ENCODE results near the gene AGAP2.

GRCh38 chr12:57713209-57713608, 25.3 kb downstream of the AGAP2 start:
- TF ChIP-seq POLR2AphosphoS5 (IDR thresholded peaks at IDR 0.05; ENCODE audit: borderline replicate concordance, low read depth, low read length) (no peak), EZH2 (IDR thresholded peaks at IDR 0.05) (no peak), FOXP2 (optimal IDR thresholded peaks at IDR 0.05; ENCODE audit: control extremely low read depth, extremely low read length, insufficient read depth) (no peak)
